VCaP (cell line): ENCODE data around the gene FSD2.
A peak's percentile ranks its signal among the peaks of the same experiment; 100 is the strongest.

Experiments
- H3K27ac ChIP-seq: fragments of 450-650 bp; 2 replicates; pipeline ENCODE4 v1.5.1; 2017
- CTCF ChIP-seq: fragments of 450-650 bp; conservative IDR thresholded peaks from 2 replicates; pipeline ENCODE4 v1.5.1; 2017; ENCODE audit warnings: mild to moderate bottlenecking, moderate library complexity

The FSD2 gene

GRCh38 chr15:82809308-82810060 is 3.6 kb upstream of the FSD2 start, which contains the start of gene WHAMM:
TSS of gene WHAMM (plus strand) at chr15:82809628. CDS start at chr15:82809727, 99 bp downstream.
- H3K27ac ChIP-seq, result peak within 1 kb of the TSS; percentile 95
- TF ChIP-seq CTCF, result peak; percentile 56

- H3K27ac ChIP-seq, result peak overlapping the region; percentile 95
Measured at GRCh38 chr15:82808634-82809041, 2.8 kb upstream of the FSD2 start.

GRCh38 chr15:82807920-82808633 is 2.2 kb upstream of the FSD2 start:
- peak overlapping the region; percentile 95 for H3K27ac ChIP-seq
- no peak for TF ChIP-seq CTCF

More at GRCh38 chr15:82808634-82809041, 2.8 kb upstream of the FSD2 start:
- TF ChIP-seq CTCF, result no peak

- TF ChIP-seq CTCF, result no peak
Measured at GRCh38 chr15:82804575-82804949, 1.3 kb downstream of the FSD2 start.

GRCh38 chr15:82803793-82804574 is 1.9 kb downstream of the FSD2 start:
- TF ChIP-seq CTCF, result no peak
- H3K27ac ChIP-seq, result no peak overlapping the region

More at GRCh38 chr15:82804575-82804949, 1.3 kb downstream of the FSD2 start:
- H3K27ac ChIP-seq, result no peak overlapping the region

- TF ChIP-seq CTCF, result no peak
- H3K27ac ChIP-seq, result no peak overlapping the region
Measured at GRCh38 chr15:82802497-82802896, 3.4 kb downstream of the FSD2 start.
